GM12878 (cell line): ENCODE data around the gene PRRT4. TPM values are rescaled to one million over a fixed set of nuclear protein-coding genes. Genes with fewer than 3 reads are reported as not detected.

Experiments used
- ATAC-seq: fragments of 200-7000 bp; cut with Tn5 transposase; 3 replicates; pipeline ENCODE4 v1.9.1; 2020; ENCODE audit warnings: mild to moderate bottlenecking, moderate library complexity
- BruUV-seq: library from RNA; stranded (reverse); fragments of 400-500 nt; replicated peaks from 2 replicates; lab custom pipeline; 2021; lab: Mats Ljungman, UMichigan
- CTCF ChIA-PET: fragments of 300-600 bp; sonication (Branson Sonifier 250); formaldehyde crosslinking; extraction: SDS; loops from one replicate; lab custom pipeline; 2021; ENCODE audit warnings: inconsistent platforms; lab: Yijun Ruan, JAX
- POLR2A ChIA-PET: fragments of 350-600 bp; formaldehyde crosslinking; extraction: SDS; loops from one replicate; lab custom pipeline; 2021; ENCODE audit warnings: inconsistent platforms; lab: Charles Lee
- RAD21 ChIA-PET: fragments of 300-600 bp; sonication (Branson Sonifier 250); formaldehyde crosslinking; loops from one replicate; lab custom pipeline; 2023; ENCODE audit warnings: antibody characterized with exemption; ENCODE audit not compliant: unreplicated experiment; lab: Charles Lee
- SMC1A ChIA-PET: fragments of 300-600 bp; sonication (Branson Sonifier 250); formaldehyde crosslinking; loops from one replicate; lab custom pipeline; 2023; ENCODE audit not compliant: unreplicated experiment, uncharacterized antibody; lab: Charles Lee
- DNase-seq: peaks from one replicate; pipeline ENCODE4 v3.0.0-alpha.2; 2011; ENCODE audit warnings: low read depth, low spot score
- FAIRE-seq: peaks from 3 replicates; lab custom pipeline; 2011; peaks lifted over from hg19 to GRCh38; lab: Jason Lieb, UNC
- H2AFZ ChIP-seq: 2 replicates; pipeline ENCODE4 v1.6.0; 2011; ENCODE audit warnings: low read depth, low read length, control low read depth; ENCODE audit not compliant: control insufficient read depth
- H3K27ac ChIP-seq: 2 replicates; pipeline ENCODE4 v1.5.1; 2011; ENCODE audit warnings: control low read depth; ENCODE audit not compliant: control insufficient read depth, insufficient read depth
- H3K27me3 ChIP-seq, 2 experiments: replicated peaks in 1 of 2; 2 replicates each; pipeline versions ENCODE4 v1.6.0 to v1.6.1; 2011; ENCODE audit warnings: low read length in 1 of 2; ENCODE audit not compliant: control insufficient read depth in 2 of 2, insufficient read depth in 2 of 2
- H3K36me3 ChIP-seq, 2 experiments: 2 replicates each; pipeline ENCODE4 v1.5.1; 2011; ENCODE audit warnings: low read length in 1 of 2; ENCODE audit not compliant: control insufficient read depth in 2 of 2, insufficient read depth in 2 of 2
- H3K4me1 ChIP-seq: 2 replicates; pipeline ENCODE4 v1.6.1; 2011; ENCODE audit warnings: mild to moderate bottlenecking, low read length, moderate library complexity, mixed read lengths; ENCODE audit not compliant: control insufficient read depth, insufficient read depth
- H3K4me2 ChIP-seq: 2 replicates; pipeline ENCODE4 v1.6.0; 2011; ENCODE audit warnings: control low read depth; ENCODE audit not compliant: control insufficient read depth, insufficient read depth
- H3K4me3 ChIP-seq: fragments of 200-600 bp; sonication (generic); 2 replicates; pipeline ENCODE4 v1.5.1; 2016
- H3K79me2 ChIP-seq: 2 replicates; pipeline ENCODE4 v1.6.0; 2011; ENCODE audit warnings: low read length; ENCODE audit not compliant: control insufficient read depth, insufficient read depth
- H3K9ac ChIP-seq: 2 replicates; pipeline ENCODE4 v1.8.0; 2011; ENCODE audit warnings: low read length, control low read depth, mixed read lengths; ENCODE audit not compliant: control insufficient read depth, insufficient read depth
- H3K9me3 ChIP-seq: replicated peaks from 3 replicates; pipeline ENCODE4 v1.5.1; 2011; ENCODE audit warnings: mild to moderate bottlenecking, low read length; ENCODE audit not compliant: control insufficient read depth, insufficient read depth
- H4K20me1 ChIP-seq: 2 replicates; pipeline ENCODE4 v1.6.0; 2011; ENCODE audit not compliant: control insufficient read depth, insufficient read depth
- CHD1 ChIP-seq: IDR thresholded peaks from 2 replicates; pipeline ENCODE4 v1.6.1; 2012; ENCODE audit warnings: low read depth, low read length, improper control_type of control experiment
- CHD4 ChIP-seq: fragments of 200-600 bp; sonication (generic); IDR thresholded peaks from 2 replicates; pipeline ENCODE4 v1.6.1; 2016; ENCODE audit warnings: mild to moderate bottlenecking
- JUNB ChIP-seq: IDR thresholded peaks from 2 replicates; pipeline ENCODE4 v1.6.1; 2016; ENCODE audit warnings: antibody characterized with exemption, mild to moderate bottlenecking
- KAT2A ChIP-seq: conservative IDR thresholded peaks from 2 replicates; pipeline ENCODE4 v1.6.1; 2011; ENCODE audit warnings: low read depth, low read length; ENCODE audit not compliant: control insufficient read depth
- NRF1 ChIP-seq: conservative IDR thresholded peaks from 2 replicates; pipeline ENCODE4 v1.6.1; 2011; ENCODE audit warnings: mild to moderate bottlenecking, low read depth, low read length, improper control_type of control experiment
- RAD21 ChIP-seq: IDR thresholded peaks from 2 replicates; pipeline ENCODE4 v1.6.1; 2011; ENCODE audit warnings: mild to moderate bottlenecking, low read depth, low read length, moderate library complexity; ENCODE audit not compliant: insufficient read depth
- SMC3 ChIP-seq: IDR thresholded peaks from 2 replicates; pipeline ENCODE4 v1.6.1; 2011; ENCODE audit warnings: low read length, improper control_type of control experiment, borderline replicate concordance
- STAT3 ChIP-seq: IDR thresholded peaks from 2 replicates; pipeline ENCODE4 v1.6.1; 2011; ENCODE audit warnings: low read depth, low read length, improper control_type of control experiment
- TCF3 ChIP-seq: IDR thresholded peaks from 2 replicates; pipeline ENCODE4 v1.6.1; 2012; ENCODE audit warnings: low read depth, mild to moderate bottlenecking, low read length, borderline replicate concordance; ENCODE audit not compliant: insufficient read depth
- ZNF24 ChIP-seq: fragments of 450-650 bp; IDR thresholded peaks from 2 replicates; pipeline ENCODE4 v1.6.1; 2017; ENCODE audit warnings: antibody characterized with exemption, mild to moderate bottlenecking
- WGBS: methylation state at CpG from one replicate; pipeline ENCODE4 v1.1.6; 2016; ENCODE audit warnings: low lambda C conversion rate; ENCODE audit not compliant: insufficient replicate concordance, insufficient coverage; ENCODE audit errors: missing lambda C conversion rate; 5-methylcytosine and 5-hydroxymethylcytosine counted together
- in situ Hi-C: fragments of 300-500 bp; cut with MboI; formaldehyde crosslinking; loops from 9 replicates; pipeline ENCODE4 v1.14.3; 2018; ENCODE audit warnings: mixed read lengths
- intact Hi-C: fragments of 100-400 bp; cut with micrococcal nuclease; formaldehyde crosslinking; loops from one replicate; pipeline ENCODE4 v1.14.2; 2022; ENCODE audit not compliant: unreplicated experiment
- polyA plus RNA-seq, 11 experiments: library from polyadenylated mRNA; depleted of rRNA in 4 of 11; unstranded in 6 of 11; stranded (reverse) in 5 of 11; fragments of >200 nt; fragmentation: Nextera tagmentation in 4 of 11; fragmentation: Illumina TruSeq in 1 of 11; extraction: Ambion mirVana in 4 of 11; extraction: Trizol in 1 of 11; gene quantifications; 1 replicate in 1 of 11; 2 replicates in 10 of 11; pipeline versions ENCODE4 v1.2.1 to v1.2.3, GENCODE V29; 2011 to 2016; ENCODE audit warnings: inconsistent platforms in 2 of 11, missing spikeins in 2 of 11, low read depth in 1 of 11
- total RNA-seq, 4 experiments: library from RNA; depleted of rRNA in 3 of 4; stranded (reverse); fragments of >200 nt in 3 of 4; fragmentation: Illumina TruSeq in 1 of 4; extraction: Trizol in 1 of 4; gene quantifications; 2 replicates each; pipeline versions ENCODE4 v1.2.1 to v1.2.3, GENCODE V29; 2013 to 2021
- TF ChIP-seq, protein P1 (sequence below), 3 experiments: IDR thresholded peaks in 2 of 3; conservative IDR thresholded peaks in 1 of 3; 2 replicates each; pipeline ENCODE4 v1.5.1; 2011; ENCODE audit warnings: low read depth in 3 of 3, low read length in 3 of 3, mild to moderate bottlenecking in 3 of 3, control low read depth in 2 of 3, moderate library complexity in 2 of 3, inconsistent platforms in 1 of 3, mixed read lengths in 1 of 3; ENCODE audit not compliant: control insufficient read depth in 2 of 3, insufficient read depth in 1 of 3; ENCODE audit errors: extremely low read depth in 1 of 3

Gene PRRT4
- total and polyA plus RNA-seq, 10 of the 15 experiments (the other 5 are each of a cell fraction or from before 2014, with no cell fraction given): not detected

DNA sequence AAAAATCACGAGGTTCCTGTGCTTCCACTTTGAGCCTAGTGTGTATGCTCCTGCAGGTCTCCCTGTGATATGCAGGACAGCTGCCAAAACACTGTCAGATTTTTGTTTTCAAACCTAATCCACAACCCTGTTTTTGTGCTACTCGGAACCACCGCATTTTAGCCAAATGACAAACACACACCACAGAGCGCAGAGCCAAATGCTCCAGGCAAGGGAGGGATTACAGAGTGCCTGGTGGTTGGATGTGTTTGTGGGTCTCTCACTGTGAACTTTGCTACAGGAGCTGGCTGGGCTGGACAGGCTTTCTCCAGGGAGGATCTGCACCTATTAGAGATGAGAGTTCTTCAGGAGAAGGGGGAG, 12.0 kb downstream of the PRRT4 start:
- H2AFZ ChIP-seq: no peak overlapping the region
- no peak for DNase-seq
- TF ChIP-seq KAT2A (no peak), TCF3 (no peak), ZNF24 (no peak), CHD4 (no peak), STAT3 (no peak), JUNB (no peak)
- TF ChIP-seq, all 136 proteins: peak for 0
- Histone ChIP-seq H3K27ac (no peak overlapping the region), H3K9ac (no peak overlapping the region), H4K20me1 (no peaks in the 10 kb centered on the region), H3K79me2 (no peaks in the 10 kb centered on the region), H3K4me3 (no peak overlapping the region), H3K4me1 (no peaks in the 10 kb centered on the region), H3K27me3 (peaks cover 0 to 8% of the 10 kb centered on the region in 2 experiments; a peak in 3 of 4 replicates), H3K4me2 (no peak overlapping the region), H3K36me3 (no peaks in the 10 kb centered on the region), H3K9me3 (no peaks in the 10 kb centered on the region)
- ATAC-seq: no peak
- intact Hi-C loops: no loop called here
- ChIA-PET SMC1A (no interaction called here), RAD21 (interaction anchor here (2.9 kb wide), 1 partner anchor 37 kb away, joined by 24 read pairs; no protein-coding TSS in a partner anchor), CTCF (no interaction called here), POLR2A (interaction anchor here (0.6 kb wide), 1 partner anchor 122 kb away, joined by 4 read pairs; no protein-coding TSS in a partner anchor)
- in situ Hi-C loops: no loop called here
- WGBS: 24% methylated on average over 4 of the region's 4 CpGs
- FAIRE-seq: no peak
- no TSS peak for BruUV-seq

- Histone ChIP-seq H3K4me3 (no peak overlapping the region), H3K9me3 (no peaks in the 10 kb centered on the region), H3K36me3 (no peaks in the 10 kb centered on the region), H3K4me2 (no peak overlapping the region), H3K9ac (no peak overlapping the region), H4K20me1 (no peaks in the 10 kb centered on the region), H3K79me2 (peaks cover 10% of the 10 kb centered on the region), H3K4me1 (peaks cover 3% of the 10 kb centered on the region; the same call in 1 of the 2 replicates), H2AFZ (no peak overlapping the region), H3K27me3 (peaks cover 0 to 8% of the 10 kb centered on the region in 2 experiments; a peak in 2 of 4 replicates), H3K27ac (no peak overlapping the region)
- ChIA-PET RAD21 (interaction anchor here (0.7 to 2.9 kb wide), 9 partner anchors 36 to 113 kb away, joined by 3 to 24 read pairs (median 4); no protein-coding TSS in a partner anchor), SMC1A (interaction anchor here (0.6 to 1.8 kb wide), 10 partner anchors 9 to 376 kb away, joined by 3 to 19 read pairs (median 4); no protein-coding TSS in a partner anchor), POLR2A (no interaction called here), CTCF (interaction anchor here (0.5 to 6.0 kb wide), 19 partner anchors 9 to 199 kb away, joined by 3 to 106 read pairs (median 4); no protein-coding TSS in a partner anchor)
- no peak for TF ChIP-seq NRF1
- peak; percentile 82 for TF ChIP-seq RAD21
- TF ChIP-seq SMC3: peak; percentile 42; the same call in 1 of the 2 replicates
- no peak for TF ChIP-seq CHD1
- TF ChIP-seq, protein P1, sequence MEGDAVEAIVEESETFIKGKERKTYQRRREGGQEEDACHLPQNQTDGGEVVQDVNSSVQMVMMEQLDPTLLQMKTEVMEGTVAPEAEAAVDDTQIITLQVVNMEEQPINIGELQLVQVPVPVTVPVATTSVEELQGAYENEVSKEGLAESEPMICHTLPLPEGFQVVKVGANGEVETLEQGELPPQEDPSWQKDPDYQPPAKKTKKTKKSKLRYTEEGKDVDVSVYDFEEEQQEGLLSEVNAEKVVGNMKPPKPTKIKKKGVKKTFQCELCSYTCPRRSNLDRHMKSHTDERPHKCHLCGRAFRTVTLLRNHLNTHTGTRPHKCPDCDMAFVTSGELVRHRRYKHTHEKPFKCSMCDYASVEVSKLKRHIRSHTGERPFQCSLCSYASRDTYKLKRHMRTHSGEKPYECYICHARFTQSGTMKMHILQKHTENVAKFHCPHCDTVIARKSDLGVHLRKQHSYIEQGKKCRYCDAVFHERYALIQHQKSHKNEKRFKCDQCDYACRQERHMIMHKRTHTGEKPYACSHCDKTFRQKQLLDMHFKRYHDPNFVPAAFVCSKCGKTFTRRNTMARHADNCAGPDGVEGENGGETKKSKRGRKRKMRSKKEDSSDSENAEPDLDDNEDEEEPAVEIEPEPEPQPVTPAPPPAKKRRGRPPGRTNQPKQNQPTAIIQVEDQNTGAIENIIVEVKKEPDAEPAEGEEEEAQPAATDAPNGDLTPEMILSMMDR (IDR thresholded peaks at IDR 0.05 in 2 of 3, conservative IDR thresholded peaks at IDR 0.05 in 1 of 3; ENCODE audit: control insufficient read depth in 2 of 3, extremely low read depth in 1 of 3, insufficient read depth in 1 of 3, low read depth in 3 of 3, low read length in 3 of 3): peak; percentile 53 to 72 (median 62); a peak in 5 of 6 replicates
- in situ Hi-C loops: no loop called here
- WGBS: 0% methylated on average over 2 of the region's 2 CpGs
- BruUV-seq: no TSS peak
- no peak for DNase-seq
- intact Hi-C loops: loop anchor here (1.0 kb wide), 1 partner anchor 40 kb away; no protein-coding TSS in a partner anchor
- ATAC-seq: peak; percentile 24; the same call in 1 of the 3 replicates
- no peak for FAIRE-seq
Measured at GRCh38 chr7:128347647-128348097, 13.8 kb downstream of the PRRT4 start.
